CD4-positive, alpha-beta T cell treated with Interleukin-17A for 4 hours (primary cell): ENCODE data around the gene CYSRT1.

ENCODE experiments used
- DNase-seq: peaks from one replicate; pipeline ENCODE4 v3.0.0-alpha.2; 2020; ENCODE audit warnings: mixed read lengths

CYSRT1 gene

GRCh38 chr9:137191245-137191644, 33.7 kb upstream of the CYSRT1 start:
- no peak for DNase-seq

GRCh38 chr9:137191691-137192447, 33.1 kb upstream of the CYSRT1 start:
- no peak for DNase-seq

- DNase-seq, result no peak
Measured at GRCh38 chr9:137192448-137192780, 32.6 kb upstream of the CYSRT1 start.

GRCh38 chr9:137192859-137193258, 32.1 kb upstream of the CYSRT1 start:
- no peak for DNase-seq

GRCh38 chr9:137193771-137194170, 31.2 kb upstream of the CYSRT1 start:
- no peak for DNase-seq

- no peak for DNase-seq
Measured at GRCh38 chr9:137194388-137194787, 30.6 kb upstream of the CYSRT1 start.

- DNase-seq, result no peak
Measured at GRCh38 chr9:137194909-137195308, 30.1 kb upstream of the CYSRT1 start.

GRCh38 chr9:137195525-137196220, 29.3 kb upstream of the CYSRT1 start:
- DNase-seq, result no peak

GRCh38 chr9:137198051-137198901, 26.7 kb upstream of the CYSRT1 start:
- DNase-seq, result no peak

GRCh38 chr9:137198902-137199283, 26.1 kb upstream of the CYSRT1 start:
- DNase-seq, result no peak

GRCh38 chr9:137199411-137200121, 25.4 kb upstream of the CYSRT1 start:
- no peak for DNase-seq

GRCh38 chr9:137200311-137201204, 24.4 kb upstream of the CYSRT1 start, which contains the start of gene TPRN:
Gene TPRN, minus strand, starts transcription at chr9:137200741. Its CDS starts 30 bp downstream, at chr9:137200711.
- peak; percentile 99 for DNase-seq

GRCh38 chr9:137201205-137201868, 23.6 kb upstream of the CYSRT1 start:
- no peak for DNase-seq

- DNase-seq, result no peak
Measured at GRCh38 chr9:137202966-137203365, 22.0 kb upstream of the CYSRT1 start.

- no peak for DNase-seq
Measured at GRCh38 chr9:137204731-137205125, 20.2 kb upstream of the CYSRT1 start.

- DNase-seq, result peak; percentile 95
Measured at GRCh38 chr9:137205126-137206069, 19.6 kb upstream of the CYSRT1 start, which contains the start of the genes NDOR1 and TMEM203. Gene NDOR1, plus strand, starts transcription at chr9:137205700. Its CDS starts 78 bp downstream, at chr9:137205778. Gene TMEM203, minus strand, starts transcription at chr9:137205648. Its CDS starts 234 bp downstream, at chr9:137205414.

GRCh38 chr9:137206602-137207001, 18.4 kb upstream of the CYSRT1 start:
- no peak for DNase-seq

GRCh38 chr9:137211532-137211931, 13.4 kb upstream of the CYSRT1 start:
- no peak for DNase-seq

- no peak for DNase-seq
Measured at GRCh38 chr9:137212520-137212919, 12.5 kb upstream of the CYSRT1 start.
